Measurements from ENCODE around the gene RNF19B. TPM values are rescaled to one million over a fixed set of nuclear protein-coding genes. Genes with fewer than 3 reads are reported as not detected.

The RNF19B gene
- total and polyA plus RNA-seq, 4 donors, result 13.8 to 51.5 (median 20.9) TPM

DNA sequence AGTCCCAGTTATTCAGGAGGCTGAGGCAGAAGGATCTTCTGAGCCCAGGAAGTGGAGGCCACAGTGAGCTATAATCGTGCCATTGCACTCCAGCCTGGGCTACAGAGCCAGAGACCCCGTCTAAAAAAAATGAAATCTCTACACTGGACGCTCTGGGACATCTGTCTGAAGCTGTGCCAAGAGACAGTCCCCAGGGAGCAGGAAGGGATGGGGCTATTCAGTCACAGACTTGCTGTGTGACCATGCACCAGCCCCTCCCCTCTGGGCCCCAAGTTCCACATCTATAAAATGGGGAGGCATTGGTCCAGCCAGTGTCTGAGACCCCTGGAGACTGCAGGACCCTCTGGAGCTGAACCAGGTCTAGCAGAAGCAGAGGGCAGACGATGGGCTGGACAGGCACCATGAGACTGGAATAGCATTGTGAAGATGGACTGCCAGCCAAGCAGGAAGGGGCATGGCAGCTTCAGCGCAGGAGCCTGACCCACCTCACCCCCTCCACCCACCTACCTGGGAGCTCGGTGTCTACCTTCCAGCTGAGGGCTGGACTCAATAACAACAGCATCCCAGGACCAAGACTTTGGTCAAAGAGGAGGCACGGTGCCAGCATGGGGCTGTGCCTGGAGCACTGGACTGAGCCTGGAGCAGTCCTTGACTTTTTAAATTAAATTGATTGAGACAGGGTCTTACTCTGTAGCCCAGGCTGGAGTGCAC, 64.9 kb downstream of the RNF19B start:
- no peak overlapping the region for H3K27ac ChIP-seq (ENCODE audit: low read depth in 1 of 2, low read length in 2 of 2)
- ATAC-seq (ENCODE audit: low FRiP score) (no peak), DNase-seq (peak; percentile 37 to 55)
- no peaks in the 10 kb centered on the region for H3K27me3 ChIP-seq (ENCODE audit: control insufficient read depth in 1 of 2, insufficient read depth in 2 of 2, low read length in 1 of 2)
- no peaks in the 10 kb centered on the region for H3K4me1 ChIP-seq (ENCODE audit: control insufficient read depth in 1 of 2, insufficient read depth in 2 of 2, low read length in 2 of 2)
- H3K36me3 ChIP-seq (ENCODE audit: control insufficient read depth in 1 of 2, insufficient read depth in 2 of 2, low read length in 1 of 2), result no peaks in the 10 kb centered on the region
- H3K4me3 ChIP-seq (ENCODE audit: low read length in 2 of 2), result no peak overlapping the region
- intact Hi-C loops (cut with DNase I), result no loop called here
- 66 to 68% methylated on average over 7 of the region's 7 CpGs for WGBS, 2 donors
- no peaks in the 10 kb centered on the region for H3K9me3 ChIP-seq (ENCODE audit: control insufficient read depth, low read length)

DNA sequence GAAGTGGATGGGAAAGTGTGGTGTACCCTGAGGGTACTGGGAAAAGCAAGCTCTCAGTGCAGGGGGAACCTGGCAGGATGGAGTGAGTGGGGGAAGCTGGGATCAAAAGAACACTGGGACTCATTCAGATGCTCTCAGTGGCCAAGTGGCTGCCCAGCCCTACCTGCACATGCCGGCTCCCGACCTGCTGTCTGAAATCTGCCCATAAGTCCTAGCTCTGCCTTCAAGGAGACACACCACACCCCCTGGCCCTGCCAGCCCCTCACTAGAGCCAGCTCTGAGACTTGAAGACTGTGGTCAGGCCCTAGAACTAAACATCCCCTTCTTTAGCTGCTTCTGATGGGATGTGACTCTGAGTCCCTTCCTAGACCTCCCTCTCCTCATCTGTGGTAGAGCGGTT, 65.7 kb downstream of the RNF19B start:
- Histone ChIP-seq H3K36me3 (ENCODE audit: control insufficient read depth in 1 of 2, insufficient read depth in 2 of 2, low read length in 1 of 2) (no peaks in the 10 kb centered on the region), H3K4me3 (ENCODE audit: low read length in 2 of 2) (no peak overlapping the region), H3K4me1 (ENCODE audit: control insufficient read depth in 1 of 2, insufficient read depth in 2 of 2, low read length in 2 of 2) (no peaks in the 10 kb centered on the region), H3K27me3 (ENCODE audit: control insufficient read depth in 1 of 2, insufficient read depth in 2 of 2, low read length in 1 of 2) (no peaks in the 10 kb centered on the region), H3K9me3 (ENCODE audit: control insufficient read depth, low read length) (no peaks in the 10 kb centered on the region), H3K27ac (ENCODE audit: low read depth in 1 of 2, low read length in 2 of 2) (no peak overlapping the region)
- 92 to 97% methylated on average over 3 of the region's 3 CpGs for WGBS, 2 donors
- DNase-seq (peak; percentile 9 to 30), ATAC-seq (ENCODE audit: low FRiP score) (no peak)
- intact Hi-C loops (cut with DNase I), result no loop called here

DNA sequence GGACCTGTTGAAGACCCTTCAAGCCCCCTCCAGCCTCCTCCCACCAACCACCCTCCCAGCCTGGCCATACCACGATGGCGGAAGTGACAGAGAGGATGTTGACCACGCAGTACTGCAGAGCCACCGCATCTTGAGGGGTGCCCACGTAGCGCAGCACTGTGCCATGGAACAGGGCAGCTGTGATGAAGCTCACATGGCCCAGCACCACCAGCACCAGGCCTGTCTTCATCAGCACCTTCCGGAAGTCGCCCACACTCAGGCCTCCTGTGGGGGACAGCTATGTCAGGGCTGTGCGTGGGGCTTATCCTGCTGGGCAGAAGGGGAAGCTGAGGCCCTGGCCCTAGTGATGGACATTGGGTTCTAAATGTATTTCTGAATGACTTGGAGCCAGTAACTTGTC, 66.6 kb downstream of the RNF19B start:
- intact Hi-C loops (cut with DNase I), result no loop called here
- peak; percentile 36 to 70 for DNase-seq
- no peak for ATAC-seq (ENCODE audit: low FRiP score)

DNA sequence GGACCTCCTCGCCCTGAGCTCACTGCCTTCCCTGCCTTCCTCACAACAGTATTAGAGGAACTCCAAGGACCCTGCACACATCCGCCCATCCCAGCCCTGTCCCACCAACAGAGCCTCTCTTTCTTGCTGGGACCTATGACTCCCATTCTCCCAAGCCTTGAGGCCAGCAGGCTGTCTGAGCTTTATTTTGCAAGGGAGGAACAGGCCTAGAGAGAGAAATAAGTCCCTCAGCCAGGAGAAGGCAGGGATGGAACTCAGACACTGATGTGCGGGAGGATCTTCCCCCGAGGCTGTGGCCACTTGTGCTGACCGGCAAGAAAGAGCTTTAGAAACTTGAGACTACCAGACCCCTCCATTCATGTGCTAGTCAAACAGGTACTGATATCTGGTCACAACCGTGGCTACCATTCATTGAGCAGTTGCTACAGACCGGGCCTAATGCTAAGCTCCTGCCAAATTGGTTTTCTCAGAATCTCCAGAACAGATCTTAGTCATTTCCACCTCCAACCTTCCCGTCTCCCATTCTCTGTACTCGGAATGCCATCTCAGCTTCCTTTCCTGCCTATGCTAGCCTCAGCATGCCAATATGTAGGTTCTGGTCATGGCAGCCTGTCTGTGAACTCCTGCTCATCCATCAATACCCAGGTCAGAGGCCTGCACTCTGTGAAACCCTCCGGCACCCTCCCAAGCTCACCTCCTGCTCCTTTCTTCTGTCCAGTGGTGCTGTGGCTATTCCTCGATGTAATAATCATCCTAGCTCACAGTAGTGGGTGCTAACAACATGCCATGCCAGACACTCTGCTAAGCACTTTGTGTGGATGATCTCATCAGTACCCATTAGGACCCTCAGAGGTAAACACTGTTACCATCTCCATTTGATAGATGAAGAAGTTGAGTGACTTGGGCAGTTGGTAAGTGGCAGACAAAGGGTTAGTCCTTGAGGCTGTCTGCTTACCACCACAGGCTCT, 67.2 kb downstream of the RNF19B start:
- ATAC-seq (ENCODE audit: low FRiP score) (no peak), DNase-seq (peak; percentile 12 to 34)
- intact Hi-C loops (cut with DNase I), result no loop called here
- H3K4me3 ChIP-seq (ENCODE audit: low read length in 2 of 2), result no peak overlapping the region
- 82 to 86% methylated on average over 11 of the region's 11 CpGs for WGBS, 2 donors
- H3K36me3 ChIP-seq (ENCODE audit: control insufficient read depth in 1 of 2, insufficient read depth in 2 of 2, low read length in 1 of 2), result no peaks in the 10 kb centered on the region
- H3K9me3 ChIP-seq (ENCODE audit: control insufficient read depth, low read length), result no peaks in the 10 kb centered on the region
- no peaks in the 10 kb centered on the region for H3K4me1 ChIP-seq (ENCODE audit: control insufficient read depth in 1 of 2, insufficient read depth in 2 of 2, low read length in 2 of 2)
- no peaks in the 10 kb centered on the region for H3K27me3 ChIP-seq (ENCODE audit: control insufficient read depth in 1 of 2, insufficient read depth in 2 of 2, low read length in 1 of 2)
- H3K27ac ChIP-seq (ENCODE audit: low read depth in 1 of 2, low read length in 2 of 2), result no peak overlapping the region

More for the DNA sequence above, 66.6 kb downstream of the RNF19B start:
- Histone ChIP-seq H3K4me1 (ENCODE audit: control insufficient read depth in 1 of 2, insufficient read depth in 2 of 2, low read length in 2 of 2) (no peaks in the 10 kb centered on the region), H3K27ac (ENCODE audit: low read depth in 1 of 2, low read length in 2 of 2) (no peak overlapping the region), H3K9me3 (ENCODE audit: control insufficient read depth, low read length) (no peaks in the 10 kb centered on the region), H3K27me3 (ENCODE audit: control insufficient read depth in 1 of 2, insufficient read depth in 2 of 2, low read length in 1 of 2) (no peaks in the 10 kb centered on the region), H3K4me3 (ENCODE audit: low read length in 2 of 2) (no peak overlapping the region), H3K36me3 (ENCODE audit: control insufficient read depth in 1 of 2, insufficient read depth in 2 of 2, low read length in 1 of 2) (no peaks in the 10 kb centered on the region)
- 91 to 94% methylated on average over 9 of the region's 9 CpGs for WGBS, 2 donors

DNA sequence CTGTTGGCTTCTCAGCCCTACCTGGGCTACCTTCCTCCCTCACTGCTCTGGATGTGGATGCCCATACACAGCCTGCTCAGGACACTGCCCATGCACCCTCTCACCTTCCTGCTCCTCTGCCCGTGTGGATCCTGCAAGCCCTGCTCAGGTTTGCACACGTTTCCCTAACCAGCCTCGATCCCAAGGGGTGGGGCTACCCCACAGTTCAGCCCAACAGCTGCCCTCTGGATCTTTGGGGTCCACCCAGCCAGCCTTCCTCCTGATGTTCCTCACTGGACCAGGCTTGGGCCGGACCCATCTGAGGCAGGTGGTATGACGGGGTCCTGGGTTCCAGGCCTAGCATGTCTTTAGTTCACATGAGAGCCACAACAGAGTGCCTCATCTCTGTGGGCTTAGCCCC, 68.2 kb downstream of the RNF19B start:
- Histone ChIP-seq H3K9me3 (ENCODE audit: control insufficient read depth, low read length) (no peaks in the 10 kb centered on the region), H3K27ac (ENCODE audit: low read depth in 1 of 2, low read length in 2 of 2) (no peak overlapping the region), H3K27me3 (ENCODE audit: control insufficient read depth in 1 of 2, insufficient read depth in 2 of 2, low read length in 1 of 2) (no peaks in the 10 kb centered on the region), H3K4me3 (ENCODE audit: low read length in 2 of 2) (no peak overlapping the region), H3K36me3 (ENCODE audit: control insufficient read depth in 1 of 2, insufficient read depth in 2 of 2, low read length in 1 of 2) (no peaks in the 10 kb centered on the region), H3K4me1 (ENCODE audit: control insufficient read depth in 1 of 2, insufficient read depth in 2 of 2, low read length in 2 of 2) (no peaks in the 10 kb centered on the region)
- intact Hi-C loops (cut with DNase I), result no loop called here
- DNase-seq (peak; percentile 25 to 72), ATAC-seq (ENCODE audit: low FRiP score) (no peak)
- WGBS, 2 donors, result 79 to 81% methylated on average over 5 of the region's 5 CpGs

DNA sequence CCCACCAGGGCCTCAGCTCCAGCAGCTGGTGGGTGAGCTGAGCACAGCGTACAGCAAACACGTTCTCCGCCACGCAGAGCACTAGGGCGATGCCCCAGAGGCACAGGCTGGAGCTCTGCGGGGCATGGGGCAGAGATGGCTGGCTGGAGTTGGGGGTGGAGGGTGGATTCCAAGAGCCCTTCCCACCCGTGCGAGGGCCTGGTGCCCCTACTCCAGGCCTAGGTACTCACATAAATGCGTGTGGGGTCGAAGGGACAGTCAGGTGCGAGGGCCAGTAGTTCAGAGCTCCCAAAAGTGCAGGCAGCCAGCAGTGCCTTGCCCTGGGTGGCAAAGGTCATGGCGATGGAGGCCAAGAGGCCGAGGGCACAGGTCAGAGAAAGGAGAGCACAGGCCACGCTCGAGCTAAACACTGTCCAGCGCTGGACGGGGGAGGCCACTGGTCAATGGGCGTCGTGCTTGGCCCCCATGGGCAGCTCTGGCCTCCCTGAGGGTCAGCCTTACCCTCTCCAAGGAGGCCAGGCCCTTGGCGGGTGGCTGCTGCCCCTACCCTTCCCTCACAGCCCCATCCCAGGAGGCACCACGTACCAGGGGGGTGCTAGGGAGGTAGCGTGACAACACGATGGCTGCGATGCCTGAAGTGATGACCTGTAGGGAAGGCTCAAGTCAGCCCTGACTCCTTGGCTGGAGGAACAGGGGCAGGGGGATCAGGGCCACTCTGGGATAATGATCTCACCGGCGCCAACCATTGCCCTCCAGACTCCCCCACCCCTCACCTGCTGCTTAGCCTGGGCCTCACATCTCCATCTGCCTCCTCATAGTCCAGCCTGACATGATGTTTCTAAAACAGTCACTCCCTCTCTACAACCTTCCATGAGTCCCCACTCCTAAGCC, 69.0 kb downstream of the RNF19B start:
- DNase-seq, result peak; percentile 35 to 64
- no peak overlapping the region for H3K4me3 ChIP-seq (ENCODE audit: low read length in 2 of 2)
- intact Hi-C loops (cut with DNase I), result no loop called here
- WGBS, 2 donors, result 94 to 96% methylated on average over 22 to 26 of the region's 26 CpGs
- H3K36me3 ChIP-seq (ENCODE audit: control insufficient read depth in 1 of 2, insufficient read depth in 2 of 2, low read length in 1 of 2), result no peaks in the 10 kb centered on the region
- no peaks in the 10 kb centered on the region for H3K27me3 ChIP-seq (ENCODE audit: control insufficient read depth in 1 of 2, insufficient read depth in 2 of 2, low read length in 1 of 2)
- no peak overlapping the region for H3K27ac ChIP-seq (ENCODE audit: low read depth in 1 of 2, low read length in 2 of 2)
- ATAC-seq (ENCODE audit: low FRiP score), result no peak
- H3K4me1 ChIP-seq (ENCODE audit: control insufficient read depth in 1 of 2, insufficient read depth in 2 of 2, low read length in 2 of 2), result no peaks in the 10 kb centered on the region
- no peaks in the 10 kb centered on the region for H3K9me3 ChIP-seq (ENCODE audit: control insufficient read depth, low read length)

DNA sequence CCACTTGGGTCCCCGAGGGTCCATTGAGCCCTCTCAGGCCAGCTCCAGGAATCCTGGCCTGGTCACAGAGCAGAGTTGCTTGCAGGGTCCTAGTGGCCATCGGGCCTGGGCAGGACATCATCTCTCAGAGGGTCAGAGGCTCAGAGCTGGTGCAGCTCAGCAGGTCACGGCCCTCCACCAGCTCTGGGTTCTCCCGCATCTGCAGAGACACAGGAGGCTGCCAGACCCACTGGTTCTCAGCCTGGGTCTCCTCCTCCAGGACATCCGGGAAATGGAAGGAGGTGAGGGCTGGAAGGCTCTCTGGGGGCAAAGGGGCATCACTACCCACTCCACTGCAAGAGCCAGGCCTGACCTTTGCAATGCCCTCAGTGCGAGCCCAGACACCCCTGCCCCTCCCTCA, 69.9 kb downstream of the RNF19B start:
- no peaks in the 10 kb centered on the region for H3K27me3 ChIP-seq (ENCODE audit: control insufficient read depth in 1 of 2, insufficient read depth in 2 of 2, low read length in 1 of 2)

DNA sequence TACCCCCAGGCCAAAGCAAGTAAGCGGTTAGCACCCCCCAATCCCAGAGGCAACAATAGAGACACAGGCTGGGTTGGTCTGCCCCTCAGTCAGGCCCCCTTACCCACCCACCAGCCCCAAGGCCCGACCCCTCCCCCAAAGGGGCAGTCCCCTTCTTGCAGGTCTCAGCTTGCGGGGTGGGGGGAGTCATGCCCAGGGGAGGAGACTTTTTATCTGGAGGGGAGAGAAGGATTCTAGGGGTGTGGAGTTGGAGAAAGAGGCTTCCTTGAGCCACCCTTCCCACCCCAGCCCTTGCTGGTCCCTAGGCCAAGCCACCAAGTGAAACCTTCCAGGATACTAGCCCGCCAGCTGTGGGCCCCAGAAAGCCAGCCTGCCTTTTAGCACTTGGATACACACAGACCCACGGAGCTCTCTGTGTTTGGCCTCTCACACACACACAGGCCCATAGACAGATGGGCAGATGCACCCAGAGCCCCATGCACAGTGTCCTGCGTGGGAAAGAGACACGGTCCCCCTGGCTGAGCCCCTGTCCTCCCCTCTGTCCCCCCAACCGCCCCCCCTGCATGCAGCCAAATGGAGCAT, 70.5 kb downstream of the RNF19B start:
- DNase-seq, result peak in 1 of 2 donors; percentile 51
- Histone ChIP-seq H3K4me3 (ENCODE audit: low read length in 2 of 2) (no peak overlapping the region), H3K36me3 (ENCODE audit: control insufficient read depth in 1 of 2, insufficient read depth in 2 of 2, low read length in 1 of 2) (no peaks in the 10 kb centered on the region), H3K27ac (ENCODE audit: low read depth in 1 of 2, low read length in 2 of 2) (no peak overlapping the region), H3K27me3 (ENCODE audit: control insufficient read depth in 1 of 2, insufficient read depth in 2 of 2, low read length in 1 of 2) (no peaks in the 10 kb centered on the region), H3K9me3 (ENCODE audit: control insufficient read depth, low read length) (no peaks in the 10 kb centered on the region), H3K4me1 (ENCODE audit: control insufficient read depth in 1 of 2, insufficient read depth in 2 of 2, low read length in 2 of 2) (no peaks in the 10 kb centered on the region)
- intact Hi-C loops (cut with DNase I), result no loop called here
- no peak for ATAC-seq (ENCODE audit: low FRiP score)
- 81 to 84% methylated on average over 8 of the region's 8 CpGs for WGBS, 2 donors

More for the DNA sequence above, 69.9 kb downstream of the RNF19B start:
- Histone ChIP-seq H3K4me3 (ENCODE audit: low read length in 2 of 2) (no peak overlapping the region), H3K36me3 (ENCODE audit: control insufficient read depth in 1 of 2, insufficient read depth in 2 of 2, low read length in 1 of 2) (no peaks in the 10 kb centered on the region), H3K9me3 (ENCODE audit: control insufficient read depth, low read length) (no peaks in the 10 kb centered on the region), H3K4me1 (ENCODE audit: control insufficient read depth in 1 of 2, insufficient read depth in 2 of 2, low read length in 2 of 2) (no peaks in the 10 kb centered on the region), H3K27ac (ENCODE audit: low read depth in 1 of 2, low read length in 2 of 2) (no peak overlapping the region)
- ATAC-seq (ENCODE audit: low FRiP score) (no peak), DNase-seq (peak; percentile 32 to 45)
- WGBS, 2 donors, result 89 to 90% methylated on average over 6 of the region's 6 CpGs
- intact Hi-C loops (cut with DNase I), result no loop called here
